ENCODE results near the gene SRD5A2. TPM values are rescaled to one million over a fixed set of nuclear protein-coding genes. Genes with fewer than 3 reads are reported as not detected.

The SRD5A2 gene
- total RNA-seq, 1 donor from 2014 or later = 2.9 TPM

DNA sequence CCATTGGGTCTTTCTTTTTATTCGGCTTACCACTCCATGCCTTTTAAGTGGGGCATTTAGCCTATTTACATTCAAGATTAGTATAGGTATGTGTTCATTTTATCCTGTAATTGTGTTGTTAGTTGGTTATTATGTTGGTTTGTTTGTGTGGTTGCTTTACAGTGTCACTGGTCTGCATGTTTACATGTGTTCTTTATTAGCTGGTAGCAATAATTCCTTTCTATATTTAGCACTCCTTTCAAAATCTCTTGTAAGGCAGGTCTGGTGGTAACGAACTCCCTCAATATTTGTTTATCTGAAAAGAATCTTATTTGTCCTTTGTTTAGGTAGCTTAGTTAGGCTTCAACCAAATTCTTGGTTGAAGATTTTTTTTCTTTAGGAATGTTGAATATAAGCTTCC lies 97.5 kb downstream of the SRD5A2 start:
- no peak for DNase-seq (ENCODE audit: extremely low spot score in 2 of 2)
- intact Hi-C loops (cut with DNase I) = no loop called here
- TF ChIP-seq, protein P1, sequence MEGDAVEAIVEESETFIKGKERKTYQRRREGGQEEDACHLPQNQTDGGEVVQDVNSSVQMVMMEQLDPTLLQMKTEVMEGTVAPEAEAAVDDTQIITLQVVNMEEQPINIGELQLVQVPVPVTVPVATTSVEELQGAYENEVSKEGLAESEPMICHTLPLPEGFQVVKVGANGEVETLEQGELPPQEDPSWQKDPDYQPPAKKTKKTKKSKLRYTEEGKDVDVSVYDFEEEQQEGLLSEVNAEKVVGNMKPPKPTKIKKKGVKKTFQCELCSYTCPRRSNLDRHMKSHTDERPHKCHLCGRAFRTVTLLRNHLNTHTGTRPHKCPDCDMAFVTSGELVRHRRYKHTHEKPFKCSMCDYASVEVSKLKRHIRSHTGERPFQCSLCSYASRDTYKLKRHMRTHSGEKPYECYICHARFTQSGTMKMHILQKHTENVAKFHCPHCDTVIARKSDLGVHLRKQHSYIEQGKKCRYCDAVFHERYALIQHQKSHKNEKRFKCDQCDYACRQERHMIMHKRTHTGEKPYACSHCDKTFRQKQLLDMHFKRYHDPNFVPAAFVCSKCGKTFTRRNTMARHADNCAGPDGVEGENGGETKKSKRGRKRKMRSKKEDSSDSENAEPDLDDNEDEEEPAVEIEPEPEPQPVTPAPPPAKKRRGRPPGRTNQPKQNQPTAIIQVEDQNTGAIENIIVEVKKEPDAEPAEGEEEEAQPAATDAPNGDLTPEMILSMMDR (IDR thresholded peaks at IDR 0.05) = no peak
- no peak for TF ChIP-seq POLR2A (IDR thresholded peaks at IDR 0.05)
- no peak for TF ChIP-seq POLR2AphosphoS5 (IDR thresholded peaks at IDR 0.05; ENCODE audit: insufficient read depth in 1 of 2, low read depth in 1 of 2)
- Histone ChIP-seq H3K36me3 (no peaks in the 10 kb centered on the region), H3K4me3 (no peak overlapping the region), H3K9me3 (no peaks in the 10 kb centered on the region), H3K27ac (no peak overlapping the region), H3K4me1 (no peaks in the 10 kb centered on the region), H3K27me3 (no peaks in the 10 kb centered on the region)

DNA sequence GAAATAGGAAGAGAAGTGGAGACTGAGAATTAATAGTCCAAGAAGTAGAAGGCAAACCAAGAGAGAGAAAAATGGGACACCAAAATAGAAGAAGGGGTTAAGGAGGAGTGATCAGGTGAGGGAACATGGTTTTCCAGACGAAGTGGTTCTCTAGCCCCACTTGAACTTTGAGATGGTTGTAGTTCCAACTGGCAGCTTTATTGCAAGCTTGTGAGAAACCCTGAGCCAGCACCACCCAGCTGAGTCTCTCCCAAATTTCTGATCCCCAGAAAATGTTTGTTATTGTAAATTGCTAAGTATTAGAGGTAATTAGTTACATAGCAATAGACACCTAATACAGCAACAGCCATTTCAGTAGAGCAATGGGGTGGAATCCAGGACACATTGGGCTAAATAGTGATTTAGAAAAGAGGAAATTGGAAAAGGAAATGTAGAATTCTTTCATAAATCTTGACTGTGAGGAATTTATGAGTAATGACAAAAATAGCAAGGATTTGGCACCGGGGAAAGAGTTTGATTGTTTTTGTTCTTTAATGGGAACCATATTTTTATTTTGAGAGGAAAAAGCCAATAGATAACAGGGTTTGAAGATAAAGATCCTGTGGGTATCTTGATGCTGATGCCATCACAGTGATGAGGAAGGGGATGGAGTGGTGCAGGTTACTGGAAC lies 104.1 kb downstream of the SRD5A2 start:
- no peaks in the 10 kb centered on the region for H3K27me3 ChIP-seq
- H3K4me1 ChIP-seq = no peaks in the 10 kb centered on the region
- DNase-seq (ENCODE audit: extremely low spot score in 2 of 2) = no peak
- H3K36me3 ChIP-seq = no peaks in the 10 kb centered on the region
- no peaks in the 10 kb centered on the region for H3K9me3 ChIP-seq
- H3K27ac ChIP-seq = no peak overlapping the region
- H3K4me3 ChIP-seq = no peak overlapping the region
- intact Hi-C loops (cut with DNase I) = no loop called here
- TF ChIP-seq, protein P1 (IDR thresholded peaks at IDR 0.05) = no peak
- TF ChIP-seq POLR2A (IDR thresholded peaks at IDR 0.05) (no peak), POLR2AphosphoS5 (IDR thresholded peaks at IDR 0.05; ENCODE audit: insufficient read depth in 1 of 2, low read depth in 1 of 2) (no peak)

DNA sequence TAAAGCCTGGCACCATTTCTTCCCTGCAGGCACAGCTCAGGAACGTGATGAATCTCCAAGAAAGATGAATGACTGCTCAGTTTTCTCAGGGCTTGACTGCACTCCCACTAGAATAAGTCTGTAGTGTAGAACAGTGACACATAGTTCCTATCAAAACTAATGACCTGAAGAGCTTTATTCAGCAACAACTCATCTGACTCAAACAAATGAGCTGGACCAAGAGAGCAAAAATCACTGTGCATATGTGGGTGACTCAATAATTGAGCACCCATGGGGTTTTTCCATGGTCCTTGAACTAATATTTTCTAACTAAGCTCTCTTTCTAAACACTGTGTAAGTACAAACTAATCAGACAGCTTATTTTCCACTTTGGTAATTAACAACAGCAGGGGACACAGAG lies 105.0 kb downstream of the SRD5A2 start:
- intact Hi-C loops (cut with DNase I) = no loop called here
- no peak overlapping the region for H3K27ac ChIP-seq

DNA sequence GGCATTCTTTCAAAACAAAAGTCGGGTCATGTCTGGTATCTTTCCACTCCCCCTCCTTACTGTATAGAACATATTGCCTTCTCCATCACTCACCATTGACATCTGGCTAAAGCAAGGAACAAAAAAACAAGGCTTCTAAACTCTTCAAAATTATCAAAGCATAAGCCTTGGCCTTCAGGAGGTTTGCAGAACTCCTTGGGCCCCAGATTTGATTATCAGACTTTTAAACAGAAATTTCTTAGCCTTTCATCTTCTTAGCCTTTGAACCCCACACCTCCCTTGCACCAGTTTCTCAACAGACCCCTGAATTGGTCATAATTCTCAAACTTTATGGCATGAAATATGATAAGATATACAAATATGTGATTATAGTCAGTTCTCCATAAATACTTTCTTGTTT lies 106.4 kb downstream of the SRD5A2 start:
- TF ChIP-seq, protein P1 (IDR thresholded peaks at IDR 0.05) = no peak
- TF ChIP-seq POLR2A (IDR thresholded peaks at IDR 0.05) (no peak), POLR2AphosphoS5 (IDR thresholded peaks at IDR 0.05; ENCODE audit: insufficient read depth in 1 of 2, low read depth in 1 of 2) (no peak)
- no peaks in the 10 kb centered on the region for H3K4me1 ChIP-seq

More for the DNA sequence above, 105.0 kb downstream of the SRD5A2 start:
- no peak for DNase-seq (ENCODE audit: extremely low spot score in 2 of 2)
- no peak for TF ChIP-seq POLR2AphosphoS5 (IDR thresholded peaks at IDR 0.05; ENCODE audit: insufficient read depth in 1 of 2, low read depth in 1 of 2)
- TF ChIP-seq, protein P1 (IDR thresholded peaks at IDR 0.05) = no peak
- TF ChIP-seq POLR2A (IDR thresholded peaks at IDR 0.05) = no peak
- Histone ChIP-seq H3K36me3 (no peaks in the 10 kb centered on the region), H3K27me3 (no peaks in the 10 kb centered on the region), H3K9me3 (no peaks in the 10 kb centered on the region), H3K4me1 (no peaks in the 10 kb centered on the region), H3K4me3 (no peak overlapping the region)

More for the DNA sequence above, 106.4 kb downstream of the SRD5A2 start:
- H3K36me3 ChIP-seq = no peaks in the 10 kb centered on the region
- intact Hi-C loops (cut with DNase I) = no loop called here
- no peak for DNase-seq (ENCODE audit: extremely low spot score in 2 of 2)
- H3K27ac ChIP-seq = no peak overlapping the region
- H3K4me3 ChIP-seq = no peak overlapping the region
- no peaks in the 10 kb centered on the region for H3K9me3 ChIP-seq
- H3K27me3 ChIP-seq = no peaks in the 10 kb centered on the region

Other genes with a start within 250 kb of the SRD5A2 start
- 0.49 TPM for gene XDH, start 166.2 kb downstream of the SRD5A2 start, total RNA-seq